H54 (cell line): ENCODE results near the gene CCNYL1.

Experiments
- DNase-seq: peaks from one replicate; pipeline ENCODE4 v3.0.0; 2011; ENCODE audit warnings: low spot score, mixed read lengths; ENCODE audit not compliant: insufficient read length
- FAIRE-seq: peaks from 3 replicates; lab custom pipeline; 2011; peaks lifted over from hg19 to GRCh38; lab: Jason Lieb, UNC
- POLR2A ChIP-seq: IDR thresholded peaks from 2 replicates; pipeline ENCODE4 v1.6.1; 2011; ENCODE audit warnings: low read depth, mild to moderate bottlenecking, low read length

The CCNYL1 gene

DNA sequence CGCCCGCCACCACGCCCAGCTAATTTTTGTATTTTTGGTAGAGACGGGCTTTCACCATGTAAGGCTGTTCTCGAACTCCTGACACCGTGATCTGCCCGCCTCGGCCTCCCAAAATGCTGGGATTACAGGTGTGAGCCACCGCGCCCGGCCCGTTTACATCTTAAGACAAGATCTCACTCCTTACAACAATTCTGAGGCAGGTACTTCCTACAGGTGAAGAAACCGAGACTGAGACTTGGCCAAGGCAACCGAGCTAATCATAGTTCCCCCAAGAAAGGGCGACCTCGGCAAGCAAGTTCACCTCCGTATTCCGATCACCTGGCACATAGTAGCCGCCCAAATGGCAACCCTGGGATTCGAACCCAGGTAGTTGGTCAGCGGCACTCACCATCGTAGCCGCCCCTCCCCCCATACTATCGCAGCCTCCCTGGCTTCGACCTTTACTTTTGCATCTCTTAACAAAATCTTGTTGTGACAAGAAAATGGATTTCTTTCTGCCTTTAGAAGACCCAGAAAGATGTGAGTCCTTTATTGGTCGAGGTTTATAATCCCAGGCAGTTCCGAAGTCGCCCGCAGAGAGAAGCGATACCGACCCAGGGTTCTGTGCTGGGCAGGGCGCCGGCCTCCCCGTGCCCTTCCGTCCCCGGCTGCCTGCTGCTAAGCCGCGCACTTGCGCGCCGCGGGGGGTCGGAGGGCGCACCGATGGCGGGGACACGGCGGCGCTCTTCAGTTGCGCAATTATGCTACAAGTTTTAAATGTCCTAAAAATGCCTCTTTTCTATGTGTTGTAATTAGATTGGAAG, 59.4 kb downstream of the CCNYL1 start:
- DNase-seq: no peak
- no peak for FAIRE-seq
- no peak for TF ChIP-seq POLR2A

DNA sequence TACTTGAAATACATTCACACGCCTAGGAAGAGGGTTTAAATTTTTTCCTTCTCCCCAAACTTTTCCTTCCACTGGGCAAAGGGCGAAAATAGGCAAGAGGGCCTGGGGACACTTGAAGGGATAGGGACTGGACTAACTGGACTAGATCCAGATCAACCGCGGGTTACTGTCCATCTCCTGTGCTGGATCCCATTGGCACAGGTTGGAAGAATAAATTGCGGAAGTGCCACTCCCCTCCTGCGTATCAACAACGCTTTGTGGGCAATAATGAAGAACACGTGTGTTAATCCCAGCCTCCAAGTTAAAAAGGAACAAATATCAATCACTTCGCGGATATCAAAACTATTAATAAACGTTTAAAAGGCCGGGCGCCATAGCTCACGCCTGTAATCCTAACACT, 60.0 kb downstream of the CCNYL1 start:
- no peak for TF ChIP-seq POLR2A
- DNase-seq (no peak), FAIRE-seq (no peak)

DNA sequence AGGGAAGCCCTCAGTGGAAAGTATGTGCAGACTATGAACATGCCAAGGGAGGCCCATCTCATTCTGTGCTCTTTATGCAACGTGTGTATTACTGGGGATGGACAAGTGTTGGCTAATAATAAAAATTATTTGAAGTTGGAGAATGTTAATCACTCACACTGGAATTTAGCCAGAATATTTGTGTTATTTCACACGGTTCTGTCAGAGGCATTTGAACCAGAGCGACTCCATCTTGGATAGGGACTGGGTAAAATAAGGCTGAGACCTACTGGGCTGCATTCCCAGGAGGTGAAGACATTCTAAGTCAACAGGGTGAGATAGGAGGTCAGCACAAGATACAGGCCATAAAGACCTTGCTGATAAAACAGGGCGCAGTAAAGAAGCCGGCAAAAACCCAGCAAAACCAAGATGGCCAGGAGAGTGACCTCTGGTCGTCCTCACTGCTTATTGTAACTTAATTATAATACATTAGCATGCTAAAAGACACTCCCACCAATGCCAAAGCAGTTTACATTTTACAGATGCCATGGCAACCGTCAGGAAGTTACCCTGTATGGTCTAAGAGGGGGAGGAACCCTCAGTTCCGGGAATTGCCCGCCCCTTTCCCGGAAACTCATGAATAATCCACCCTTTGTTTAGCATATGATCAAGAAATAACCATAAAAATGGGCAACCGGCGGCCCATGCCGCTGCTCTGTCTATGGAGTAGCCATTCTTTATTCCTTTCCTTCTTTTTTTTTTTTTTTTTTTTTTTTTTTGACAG, 60.8 kb downstream of the CCNYL1 start:
- no peak for DNase-seq
- FAIRE-seq: no peak
- TF ChIP-seq POLR2A: no peak

DNA sequence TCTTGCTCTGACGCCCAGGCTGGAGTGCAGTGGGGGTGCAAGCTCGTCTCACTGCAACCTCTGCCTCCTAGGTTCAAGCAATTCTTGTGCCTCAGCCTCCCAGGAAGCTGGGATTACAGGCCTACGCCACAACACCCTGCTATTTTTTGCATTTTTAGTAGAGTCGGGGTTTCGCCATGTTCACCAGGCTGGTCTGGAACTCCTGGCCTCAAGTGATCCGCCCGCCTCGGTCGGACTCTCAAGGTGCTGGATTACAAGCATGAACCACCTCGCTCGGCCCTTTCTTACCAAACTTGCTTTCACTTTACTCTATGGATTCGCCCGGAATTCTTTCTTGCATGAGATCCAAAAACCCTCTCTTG, 61.4 kb downstream of the CCNYL1 start:
- TF ChIP-seq POLR2A: no peak
- DNase-seq (no peak), FAIRE-seq (no peak)

DNA sequence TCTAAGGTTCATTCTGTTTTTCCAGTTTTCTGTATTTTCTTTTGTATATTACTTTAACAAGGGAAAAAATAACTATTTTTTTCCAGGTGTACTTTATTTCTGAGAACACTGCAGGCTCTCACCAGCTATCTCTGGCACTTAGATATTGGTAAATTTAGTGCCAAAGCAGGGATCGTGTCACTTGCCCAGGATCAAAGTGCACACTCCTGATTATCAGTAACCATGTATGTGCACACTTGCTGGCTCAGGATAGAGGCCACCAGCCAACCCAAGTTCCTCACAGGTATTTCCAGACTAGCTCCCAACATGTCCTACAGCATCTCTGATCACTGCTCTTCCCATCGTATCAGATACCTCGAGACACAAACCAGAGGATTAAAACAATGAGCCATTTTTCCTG, 64.0 kb downstream of the CCNYL1 start:
- no peak for TF ChIP-seq POLR2A
- DNase-seq (no peak), FAIRE-seq (no peak)

DNA sequence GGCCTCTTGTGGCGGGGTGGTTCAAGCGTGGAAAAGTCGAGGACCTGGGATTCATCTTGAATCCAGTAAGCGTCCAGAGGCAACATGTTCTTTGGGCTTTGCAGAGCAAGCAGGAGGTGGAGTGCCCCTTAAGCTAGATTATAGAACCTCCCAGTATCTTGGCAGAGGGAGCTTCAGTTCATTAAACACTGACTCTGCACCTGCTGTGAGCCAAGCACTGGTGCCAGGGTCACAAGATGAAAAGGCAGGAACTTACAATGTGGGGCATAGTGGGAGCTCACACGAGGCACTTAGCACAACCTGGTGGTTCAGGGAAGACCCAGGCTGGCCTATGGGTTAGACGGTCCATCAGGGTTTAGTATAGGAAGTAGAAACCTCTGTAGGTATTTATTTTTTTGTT, 65.7 kb downstream of the CCNYL1 start:
- DNase-seq: no peak
- FAIRE-seq: no peak
- TF ChIP-seq POLR2A: no peak

DNA sequence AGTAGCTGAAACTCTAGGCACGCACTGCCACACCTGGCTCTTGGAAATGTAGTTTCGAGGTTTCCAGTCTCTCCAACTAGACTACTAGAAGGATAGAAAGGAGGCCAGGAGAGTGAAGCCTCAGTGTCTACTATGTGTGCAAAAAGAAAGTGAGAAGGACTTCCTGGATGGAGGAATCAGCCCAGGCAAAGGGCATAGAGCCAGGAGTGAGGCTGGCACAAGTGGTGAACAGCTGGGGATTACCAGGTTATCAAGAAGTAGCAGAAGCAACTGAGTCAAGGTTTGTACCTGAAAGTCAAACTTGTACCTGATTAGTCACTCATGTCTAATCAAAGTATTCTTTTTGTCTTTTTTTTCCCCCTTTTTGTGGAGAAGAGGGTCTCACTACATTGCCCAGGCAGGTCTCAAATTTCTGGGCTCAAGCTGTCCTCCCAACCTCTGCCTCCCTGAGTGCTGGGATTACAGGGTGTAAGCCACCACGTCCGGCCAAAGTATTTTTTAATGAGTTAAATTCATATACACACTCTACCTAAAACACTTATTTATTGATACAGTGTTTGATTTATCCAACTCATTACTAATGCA, 67.0 kb downstream of the CCNYL1 start:
- DNase-seq: no peak
- FAIRE-seq: no peak
- no peak for TF ChIP-seq POLR2A

DNA sequence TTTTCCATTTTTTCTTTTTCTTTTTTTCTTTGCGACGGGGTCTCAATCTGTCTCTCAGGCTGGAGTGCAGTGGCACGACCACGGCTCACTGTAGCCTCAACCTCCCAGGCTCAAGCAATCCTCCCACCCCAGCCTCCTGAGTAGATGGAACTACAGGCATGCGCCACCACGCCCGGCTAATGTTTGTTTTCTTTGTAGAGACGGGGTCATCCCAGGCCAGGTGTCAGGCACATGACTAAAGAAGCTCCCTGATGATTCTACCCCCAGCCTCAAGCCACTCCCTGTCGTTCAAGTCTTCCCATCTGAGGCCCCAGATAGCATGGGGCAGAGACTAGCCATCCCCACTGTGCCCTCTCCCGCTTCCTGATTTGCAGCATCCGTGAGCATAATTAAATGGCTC, 68.1 kb downstream of the CCNYL1 start:
- no peak for TF ChIP-seq POLR2A
- FAIRE-seq: no peak
- no peak for DNase-seq

DNA sequence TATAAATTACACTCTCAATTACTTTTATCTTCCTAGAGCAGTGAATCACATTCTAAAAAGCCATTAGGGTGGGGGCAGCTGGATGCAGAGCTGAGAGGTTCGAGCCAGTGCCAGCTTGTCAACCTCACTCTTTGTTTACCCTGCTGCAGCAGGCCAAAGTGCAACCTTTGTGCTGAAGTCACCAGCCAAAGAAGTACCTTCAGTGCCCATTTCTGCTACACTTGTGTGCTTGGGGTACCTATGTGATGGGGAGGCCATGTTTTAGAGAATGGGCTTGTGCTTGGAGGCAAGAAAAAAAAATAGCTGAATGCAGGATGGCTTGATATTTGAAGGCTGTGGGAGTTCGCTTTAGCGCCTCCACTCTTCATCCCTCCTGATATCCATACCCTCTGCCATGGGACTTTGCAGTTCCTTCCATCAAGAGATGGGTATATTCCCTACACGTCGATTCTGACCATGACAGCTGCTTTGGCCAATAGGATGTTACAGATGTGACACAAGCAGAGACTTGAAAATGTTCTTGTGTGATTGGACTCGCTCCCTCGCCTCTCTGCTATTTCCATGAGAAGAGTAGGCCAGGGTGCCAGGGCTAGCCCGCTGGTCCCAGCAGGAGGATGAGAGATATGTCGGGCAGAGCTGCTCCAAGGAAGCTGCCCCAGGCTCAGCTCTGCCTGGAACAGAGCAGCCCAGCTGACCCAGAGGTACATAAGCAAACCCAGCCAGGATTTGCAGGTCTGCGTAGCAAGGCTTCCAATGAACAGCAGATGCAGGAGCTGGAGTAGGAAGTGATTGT, 71.0 kb downstream of the CCNYL1 start:
- no peak for FAIRE-seq
- TF ChIP-seq POLR2A: no peak
- DNase-seq: no peak

DNA sequence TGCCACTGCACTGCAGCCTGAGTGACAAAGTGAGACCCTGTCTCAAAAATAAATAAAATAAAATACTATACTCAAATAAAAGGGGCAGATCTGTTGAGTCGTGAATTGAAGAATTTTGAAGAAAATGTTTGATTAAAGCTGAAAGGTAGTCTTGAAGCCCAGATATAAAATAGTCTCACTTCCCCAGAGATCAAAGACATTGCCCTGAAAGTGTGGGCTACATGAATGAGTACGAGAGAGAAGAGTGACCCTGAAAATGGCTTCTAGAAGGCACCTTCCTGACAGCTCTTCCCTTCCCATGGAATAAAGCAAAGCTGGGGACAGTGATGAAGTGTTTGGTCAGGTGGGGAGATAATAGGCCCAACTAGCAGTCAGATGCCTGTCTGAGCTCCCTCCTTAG, 72.1 kb downstream of the CCNYL1 start:
- FAIRE-seq (no peak), DNase-seq (no peak)
- no peak for TF ChIP-seq POLR2A

DNA sequence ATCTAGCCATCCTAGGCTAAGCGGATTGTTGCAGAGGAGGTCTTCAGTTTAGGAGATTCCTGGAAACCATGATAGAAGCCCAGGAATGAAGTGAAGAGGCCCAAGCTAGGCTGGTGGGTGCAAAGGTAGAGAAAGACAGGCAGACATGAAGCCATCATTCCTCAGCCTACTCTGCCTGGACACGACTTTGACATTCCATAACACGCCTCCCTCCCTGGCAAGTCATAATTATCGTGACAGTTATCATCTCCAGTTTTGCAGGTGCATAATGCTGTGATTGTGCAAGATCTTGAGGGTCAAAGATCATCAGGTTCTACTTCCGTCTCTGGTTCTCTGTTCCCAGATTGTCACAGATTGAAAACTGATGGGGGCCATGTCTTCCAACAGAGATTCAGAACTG, 73.5 kb downstream of the CCNYL1 start:
- no peak for TF ChIP-seq POLR2A
- DNase-seq (no peak), FAIRE-seq (no peak)

DNA sequence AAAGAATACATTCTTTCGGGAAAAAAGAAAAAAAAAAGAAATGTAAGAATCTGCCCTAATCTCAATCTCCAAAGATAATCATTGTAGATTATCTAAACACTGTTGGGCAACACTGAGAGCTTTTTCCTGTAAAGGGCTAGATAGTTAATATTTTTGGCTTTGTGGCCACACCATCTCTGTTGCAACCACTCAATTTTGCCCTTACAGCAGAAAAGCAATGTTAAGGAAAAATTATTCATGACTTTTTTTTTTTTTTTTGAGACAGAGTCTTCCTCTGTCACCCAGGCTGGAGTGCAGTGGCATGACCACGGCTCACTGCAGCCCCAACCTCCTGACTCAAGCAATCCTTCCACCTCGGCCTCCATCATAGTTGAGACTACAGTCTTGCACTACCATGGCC, 75.6 kb downstream of the CCNYL1 start:
- no peak for FAIRE-seq
- DNase-seq: no peak
- no peak for TF ChIP-seq POLR2A

DNA sequence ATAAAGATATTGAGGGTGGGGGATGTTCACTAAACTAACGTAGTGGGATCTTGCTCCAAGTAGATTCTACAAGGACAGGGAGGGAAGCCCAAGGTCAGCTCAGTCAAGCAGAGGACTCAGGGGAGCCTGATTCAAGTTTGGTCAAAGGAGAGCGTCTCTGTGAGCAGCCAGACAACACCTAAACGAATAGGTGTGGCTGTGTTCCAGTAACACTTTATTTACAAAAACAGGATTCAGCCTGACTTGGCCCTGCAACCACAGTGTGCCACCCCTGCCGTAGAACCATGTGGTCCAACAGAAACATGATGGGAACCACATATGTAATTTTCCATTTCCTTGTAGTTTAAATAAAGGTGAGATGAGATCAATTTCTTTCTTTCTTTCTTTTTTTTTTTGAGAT, 76.4 kb downstream of the CCNYL1 start:
- DNase-seq (no peak), FAIRE-seq (no peak)
- TF ChIP-seq POLR2A: no peak

DNA sequence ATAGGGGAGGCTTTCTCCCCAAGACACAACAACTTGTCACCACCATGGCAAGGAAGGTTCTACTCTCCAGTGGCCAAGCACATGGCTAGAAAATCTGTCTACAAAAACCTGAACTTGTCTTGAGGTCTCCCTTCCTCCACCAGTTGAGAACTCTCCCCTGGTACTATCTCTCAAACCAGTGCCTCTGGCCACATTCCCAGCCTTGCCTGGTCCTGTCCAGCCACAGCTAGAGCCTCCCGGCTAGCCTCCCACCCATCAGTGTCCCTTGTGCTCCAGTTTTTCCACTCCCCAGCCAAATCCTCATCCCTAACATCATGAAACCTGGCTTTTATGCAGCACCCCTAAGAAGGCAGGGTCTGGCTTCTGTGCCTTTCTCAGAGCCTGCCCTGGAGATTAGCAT, 79.5 kb downstream of the CCNYL1 start:
- DNase-seq (no peak), FAIRE-seq (no peak)
- no peak for TF ChIP-seq POLR2A
